Heart right ventricle (tissue), 12 donors: ENCODE data around the gene CFHR3. TPM values are rescaled to one million over a fixed set of nuclear protein-coding genes. Genes with fewer than 3 reads are reported as not detected.

Experiments used
- polyA plus RNA-seq, 2 donors: library from polyadenylated mRNA; stranded (reverse); fragments of 200-250 nt; gene quantifications; one replicate each; pipeline ENCODE4 v1.2.3, GENCODE V29; 2013
- total RNA-seq, 10 donors: library from RNA; stranded (reverse); fragmentation: NEBNext Ultra II Directional in 3 of 10; extraction: Animal tissue kit (Norgen Biotek cat#: 25700) in 3 of 10; gene quantifications; one replicate each; pipeline versions ENCODE4 v1.2.1 to v1.2.4, GENCODE V29; 2021 to 2023
- donor health status: ischemic (EF 13 %, LVEDD 7.1; RV severe dilation, severe dysfunction).
- donor health status: healthy with polysubstance abuse.
- donor health status: DM: no; HTN: yes; CAD: no.
- donor health status: DM: no; HTN: no; CAD: no.
- donor health status: ischemic (EF 25% LVEDD 6.9; RV normal size, moderate dysfunction).
- donor health status: ischemic (EF 25% LVEDD 5.7; RV mildly dilated, moderate dysfunction).
- donor health status: healthy.
- donor health status: nonischemic (EF 11% LVEDD 7.7; RV severe dilation, severe dysfunction).
- donor health status: DM: yes; HTN: yes; CAD: no.
- donor health status: PGD.
- donor health status: ischemic (EF 29% LVEDD 5.4; RV normal size, mild dysfunction).
- donor health status: nonischemic (EF 23%, LVEDD 6.1; RV moderate dilation, normal function).

CFHR3 gene
- total and polyA plus RNA-seq, 12 donors, result 0.19 to 0.73 (median 0.20) TPM; not detected in 9

Other genes with a start within 250 kb of the CFHR3 start
- 1 to 10 TPM in 2 of 10 donors, under 1 TPM in 8; 0.44 to 1.1 (median 0.71) TPM for gene KCNT2, start 166.4 kb upstream of the CFHR3 start, total RNA-seq
- under 1 TPM; 0.26 to 0.66 TPM for gene KCNT2, start 166.4 kb upstream of the CFHR3 start, polyA plus RNA-seq
- gene CFH, start 122.8 kb upstream of the CFHR3 start, total RNA-seq, result 10 to 100 TPM; 12.7 to 50.5 (median 28.5) TPM
- 10 to 100 TPM; 14.6 to 34.0 TPM for gene CFH, start 122.8 kb upstream of the CFHR3 start, polyA plus RNA-seq
- gene CFHR1, start 44.9 kb downstream of the CFHR3 start, total RNA-seq, result not detected
- gene CFHR1, start 44.9 kb downstream of the CFHR3 start, polyA plus RNA-seq, result not detected
- gene CFHR4, start 113.2 kb downstream of the CFHR3 start, total RNA-seq, result not detected
- not detected for gene CFHR4, start 113.2 kb downstream of the CFHR3 start, polyA plus RNA-seq
- gene CFHR2, start 168.9 kb downstream of the CFHR3 start, total RNA-seq, result not detected
- gene CFHR2, start 168.9 kb downstream of the CFHR3 start, polyA plus RNA-seq, result not detected
- gene CFHR5, start 202.7 kb downstream of the CFHR3 start, total RNA-seq, result not detected
- gene CFHR5, start 202.7 kb downstream of the CFHR3 start, polyA plus RNA-seq, result not detected